Calu3 (cell line): Measurements from ENCODE around the gene FAM186B. TPM values are rescaled to one million over a fixed set of nuclear protein-coding genes. Genes with fewer than 3 reads are reported as not detected.

Source experiments
- BruUV-seq: library from RNA; stranded (reverse); fragments of 400-500 nt; replicated peaks from 2 replicates; lab custom pipeline; 2021; lab: Mats Ljungman, UMichigan
- CTCF ChIA-PET: fragments of 300-600 bp; sonication (Branson Sonifier 250); formaldehyde crosslinking; loops from one replicate; lab custom pipeline; 2022; ENCODE audit warnings: antibody characterized with exemption; lab: Charles Lee
- DNase-seq: peaks from one replicate; pipeline ENCODE4 v3.0.0; 2022
- H3K27ac Mint-ChIP-seq: one replicate; pipeline ENCODE4 v1.8.0; 2022; ENCODE audit warnings: mixed read lengths; ENCODE audit not compliant: unreplicated experiment
- H3K27me3 Mint-ChIP-seq: one replicate; pipeline ENCODE4 v1.8.0; 2022; ENCODE audit warnings: mixed read lengths; ENCODE audit not compliant: unreplicated experiment
- H3K36me3 Mint-ChIP-seq: one replicate; pipeline ENCODE4 v1.8.0; 2022; ENCODE audit warnings: mild to moderate bottlenecking, moderate library complexity, mixed read lengths; ENCODE audit not compliant: insufficient read depth, unreplicated experiment
- H3K4me1 Mint-ChIP-seq: one replicate; pipeline ENCODE4 v1.8.0; 2022; ENCODE audit warnings: mild to moderate bottlenecking, low read depth, mixed read lengths; ENCODE audit not compliant: unreplicated experiment
- H3K4me3 Mint-ChIP-seq: one replicate; pipeline ENCODE4 v1.8.0; 2022; ENCODE audit warnings: mild to moderate bottlenecking, low read depth, moderate library complexity, mixed read lengths; ENCODE audit not compliant: unreplicated experiment
- H3K9me3 Mint-ChIP-seq: one replicate; pipeline ENCODE4 v1.8.0; 2022; ENCODE audit warnings: low read depth, mixed read lengths; ENCODE audit not compliant: unreplicated experiment
- CTCF ChIP-seq: fragments of 200-600 bp; IDR thresholded peaks from one replicate; pipeline ENCODE4 v1.8.0; 2022; ENCODE audit warnings: antibody characterized with exemption; ENCODE audit not compliant: unreplicated experiment
- intact Hi-C: fragments of 100-400 bp; cut with micrococcal nuclease; formaldehyde crosslinking; loops from one replicate; pipeline ENCODE4 v1.10.0; 2022; ENCODE audit not compliant: unreplicated experiment
- total RNA-seq: library from RNA; stranded (reverse); gene quantifications from 2 replicates; pipeline ENCODE4 v1.2.3, GENCODE V29; 2022

Gene FAM186B
- total RNA-seq, 1 experiment from 2014 or later, result 0.47 TPM

GRCh38 chr12:49542592-49543160, 62.8 kb downstream of the FAM186B start:
- DNase-seq, result no peak
- CTCF ChIA-PET, result interaction anchor here (1.1 kb wide), 1 partner anchor 195 kb away, joined by 3 read pairs; no protein-coding TSS in a partner anchor
- intact Hi-C loops, result no loop called here
- Mint-ChIP-seq H3K9me3 (no peaks in the 10 kb centered on the region), H3K4me1 (peaks cover 7% of the 10 kb centered on the region), H3K4me3 (no peak overlapping the region), H3K27me3 (peaks cover 46% of the 10 kb centered on the region), H3K36me3 (peaks cover 16% of the 10 kb centered on the region), H3K27ac (no peak overlapping the region)
- TF ChIP-seq CTCF, result no peak
- BruUV-seq, result no TSS peak

- CTCF ChIA-PET, result interaction anchor here (1.1 kb wide), 1 partner anchor 195 kb away, joined by 3 read pairs; no protein-coding TSS in a partner anchor
- no peak for DNase-seq
- no TSS peak for BruUV-seq
- Mint-ChIP-seq H3K4me3 (no peak overlapping the region), H3K27me3 (peaks cover 42% of the 10 kb centered on the region), H3K4me1 (peaks cover 8% of the 10 kb centered on the region), H3K9me3 (no peaks in the 10 kb centered on the region), H3K27ac (no peak overlapping the region), H3K36me3 (peaks cover 17% of the 10 kb centered on the region)
- TF ChIP-seq CTCF, result no peak
- intact Hi-C loops, result no loop called here
These were observed 63.4 kb downstream of the FAM186B start for GRCh38 chr12:49541911-49542505.

GRCh38 chr12:49541140-49541861, 64.1 kb downstream of the FAM186B start:
- intact Hi-C loops, result no loop called here
- Mint-ChIP-seq H3K4me3 (no peak overlapping the region), H3K27ac (no peak overlapping the region), H3K36me3 (peaks cover 17% of the 10 kb centered on the region), H3K9me3 (no peaks in the 10 kb centered on the region), H3K4me1 (peaks cover 15% of the 10 kb centered on the region), H3K27me3 (peaks cover 46% of the 10 kb centered on the region)
- BruUV-seq, result no TSS peak
- CTCF ChIA-PET, result interaction anchor here (1.1 kb wide), 1 partner anchor 194 kb away, joined by 3 read pairs; no protein-coding TSS in a partner anchor
- DNase-seq, result no peak
- no peak for TF ChIP-seq CTCF

- peaks cover 17% of the 10 kb centered on the region for H3K36me3 Mint-ChIP-seq
- peaks cover 16% of the 10 kb centered on the region for H3K4me1 Mint-ChIP-seq
- DNase-seq, result no peak
- no peak overlapping the region for H3K27ac Mint-ChIP-seq
- intact Hi-C loops, result no loop called here
- no TSS peak for BruUV-seq
- CTCF ChIA-PET, result no interaction called here
- H3K4me3 Mint-ChIP-seq, result peak overlapping the region; percentile 22
- TF ChIP-seq CTCF, result no peak
- peaks cover 41% of the 10 kb centered on the region for H3K27me3 Mint-ChIP-seq
- H3K9me3 Mint-ChIP-seq, result no peaks in the 10 kb centered on the region
These were observed 65.0 kb downstream of the FAM186B start for GRCh38 chr12:49540229-49541139.
